GM18909 (cell line): Measurements from ENCODE around the gene SLC26A11.
"Not testable (repeated sequence)": the region's sequence is repeated elsewhere in the genome, so short reads cannot be mapped to it uniquely, and the experiment has no call there.

ENCODE experiments used
- ATAC-seq: cut with Tn5 transposase; IDR thresholded peaks from one replicate; pipeline ENCODE4 v1.9.1; 2021; ENCODE audit warnings: mild to moderate bottlenecking; ENCODE audit not compliant: unreplicated experiment, poor library complexity

The SLC26A11 gene

DNA sequence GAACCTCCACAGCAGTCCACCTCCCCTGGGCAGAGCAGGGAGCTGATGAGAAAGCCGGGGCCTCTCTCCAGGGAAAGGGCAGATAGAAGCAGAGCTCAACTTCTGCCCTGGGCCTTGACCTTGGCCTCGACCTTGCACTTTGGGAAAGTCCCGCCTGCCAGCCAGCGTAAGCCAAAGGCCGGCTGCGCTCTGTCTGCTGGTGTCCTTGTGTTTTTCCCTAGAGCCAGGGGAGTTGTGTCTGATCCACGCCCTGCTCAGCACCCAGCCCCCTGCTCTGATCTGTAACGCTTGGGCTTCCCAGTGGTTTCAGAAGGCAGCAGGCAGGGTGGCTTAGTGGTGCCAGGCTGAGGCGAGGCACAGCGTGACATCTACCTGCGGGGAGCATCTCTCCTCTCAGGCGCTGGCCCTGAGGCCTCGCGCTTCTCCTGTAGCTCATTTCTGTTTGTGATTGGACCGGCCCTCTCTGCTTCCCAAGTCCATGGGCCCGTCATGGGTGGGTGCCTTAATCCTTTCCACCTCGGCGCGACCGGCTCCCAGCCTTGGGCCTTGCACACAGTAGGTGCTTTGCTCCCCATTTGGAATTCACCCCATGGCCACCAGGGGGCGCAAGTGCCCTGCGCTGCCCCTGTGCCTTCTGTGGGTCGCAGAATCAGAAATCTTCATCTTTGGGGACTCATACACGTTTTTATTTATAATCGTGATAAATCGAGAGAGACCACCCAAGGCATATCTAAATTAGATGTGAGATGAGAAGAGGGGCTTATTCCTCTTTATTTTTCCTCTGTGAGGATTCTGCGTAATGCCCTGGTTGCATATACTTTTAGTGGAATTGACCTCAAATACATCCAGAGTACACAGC lies 24.3 kb upstream of the SLC26A11 start:
- ATAC-seq: no peak

DNA sequence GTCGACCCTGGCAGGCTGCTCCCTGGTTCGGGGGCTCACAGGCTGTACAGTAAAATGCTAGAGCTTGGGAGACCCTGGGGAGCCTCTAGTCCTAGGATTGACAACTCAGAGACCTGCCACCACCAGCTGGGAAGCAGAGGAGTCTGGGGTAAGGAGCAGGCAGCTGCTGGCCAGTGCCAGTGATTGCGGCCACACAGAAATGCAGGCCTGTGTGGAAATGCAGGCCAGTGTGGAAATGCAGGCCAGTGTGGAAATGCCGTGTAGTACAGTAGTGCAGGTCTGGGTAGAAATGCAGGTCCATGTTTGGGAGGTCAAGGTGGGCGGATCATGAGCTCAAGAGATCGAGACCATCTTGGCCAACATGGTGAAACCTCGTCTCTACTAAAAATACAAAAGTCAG lies 23.6 kb upstream of the SLC26A11 start:
- no peak for ATAC-seq

DNA sequence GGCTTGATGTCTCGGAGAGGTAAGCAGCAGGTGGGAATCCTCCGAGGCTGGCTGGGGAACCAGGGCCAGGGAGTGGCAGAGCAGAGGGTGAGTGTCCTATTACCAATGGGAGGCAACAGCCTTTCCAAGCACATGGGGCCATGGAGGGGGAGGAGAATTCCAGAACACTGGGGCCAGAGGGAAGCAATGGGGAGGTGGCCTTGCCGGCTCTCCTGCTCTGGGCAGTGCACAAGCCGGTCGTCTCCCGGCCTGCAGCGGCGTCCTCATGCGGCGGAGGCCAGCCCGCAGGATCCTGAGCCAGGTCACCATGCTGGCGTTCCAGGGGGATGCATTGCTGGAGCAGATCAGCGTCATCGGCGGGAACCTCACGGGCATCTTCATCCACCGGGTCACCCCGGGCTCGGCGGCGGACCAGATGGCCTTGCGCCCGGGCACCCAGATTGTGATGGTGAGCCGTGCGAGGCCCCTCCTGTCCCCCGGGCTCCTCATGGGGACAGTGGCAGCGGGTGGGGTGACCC lies 22.0 kb upstream of the SLC26A11 start:
- no peak for ATAC-seq

DNA sequence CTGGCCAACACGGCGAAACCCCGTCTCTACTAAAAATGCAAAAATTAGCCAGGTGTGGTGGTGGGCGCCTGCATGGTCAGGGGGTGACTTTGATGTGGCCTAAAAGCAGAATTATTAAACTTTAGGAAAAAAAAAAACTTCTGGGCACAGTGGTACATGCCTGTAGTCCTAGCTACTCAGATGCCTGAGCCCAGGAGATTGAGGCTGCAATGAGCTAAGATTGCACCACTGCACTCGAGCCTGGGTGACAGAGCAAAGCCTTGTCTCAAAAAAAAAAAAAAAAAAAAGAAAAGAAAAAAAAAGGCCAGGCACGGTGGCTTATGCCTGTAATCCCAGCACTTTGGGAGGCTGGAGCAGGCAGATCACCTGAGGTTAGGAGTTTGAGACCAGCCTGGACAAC lies 20.9 kb upstream of the SLC26A11 start:
- not testable (repeated sequence) for ATAC-seq

DNA sequence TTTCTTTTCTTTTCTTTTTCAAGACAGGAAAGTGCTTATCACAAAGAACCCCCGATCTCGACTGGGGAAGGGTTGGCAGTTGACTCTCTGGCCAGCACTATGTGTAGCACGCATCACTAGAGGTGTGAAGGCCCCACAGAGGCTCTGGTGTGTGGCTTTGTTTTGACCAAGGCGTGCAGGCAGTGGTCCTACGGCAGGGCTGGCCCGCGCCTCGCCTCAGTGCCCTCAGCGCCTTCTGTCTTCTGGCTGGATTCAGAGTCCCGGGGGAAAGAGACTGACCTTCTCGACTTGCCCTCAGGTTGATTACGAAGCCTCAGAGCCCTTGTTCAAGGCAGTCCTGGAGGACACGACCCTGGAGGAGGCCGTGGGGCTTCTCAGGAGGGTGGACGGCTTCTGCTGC lies 18.8 kb upstream of the SLC26A11 start:
- ATAC-seq: no peak

DNA sequence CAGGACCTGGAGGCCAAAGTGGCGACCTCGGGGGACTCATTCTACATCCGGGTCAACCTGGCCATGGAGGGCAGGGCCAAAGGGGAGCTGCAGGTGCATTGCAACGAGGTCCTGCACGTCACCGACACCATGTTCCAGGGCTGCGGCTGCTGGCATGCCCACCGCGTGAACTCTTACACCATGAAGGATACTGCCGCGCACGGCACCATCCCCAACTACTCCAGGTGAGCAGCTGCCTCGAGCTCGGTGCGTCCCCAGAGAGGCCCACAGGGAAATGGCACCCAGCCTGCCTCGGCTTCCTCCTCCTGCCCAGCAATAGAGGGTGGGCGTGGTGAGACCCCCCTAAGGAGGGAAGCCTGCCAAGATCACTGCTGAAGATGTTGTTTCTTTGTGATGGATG lies 18.0 kb upstream of the SLC26A11 start:
- ATAC-seq: no peak

DNA sequence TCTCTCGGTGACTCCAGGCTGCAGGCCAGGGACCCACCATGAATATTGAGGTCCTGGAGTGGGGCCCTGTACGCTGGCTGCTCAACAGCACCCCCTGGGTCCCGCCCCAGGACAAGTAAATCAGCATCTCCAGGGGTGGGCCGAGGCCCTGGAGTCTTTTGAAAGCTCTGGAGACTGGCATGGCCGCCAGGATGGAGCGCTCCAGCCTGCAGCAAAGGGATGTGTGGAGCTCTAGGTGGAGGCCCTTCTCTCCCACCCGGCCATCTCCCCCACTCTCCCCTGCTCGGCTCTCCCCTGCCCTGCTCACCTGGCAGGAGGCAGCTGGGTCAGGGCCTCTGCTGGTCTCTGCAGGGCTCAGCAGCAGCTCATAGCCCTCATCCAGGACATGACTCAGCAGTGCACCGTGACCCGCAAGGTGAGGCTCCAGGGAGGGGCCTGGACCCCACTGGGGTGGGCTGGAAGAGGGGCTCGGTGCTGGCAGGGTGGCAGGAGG lies 16.7 kb upstream of the SLC26A11 start:
- ATAC-seq: no peak

GRCh38 chr17:80204626-80205468 lies 15.4 kb upstream of the SLC26A11 start:
- ATAC-seq: no peak

DNA sequence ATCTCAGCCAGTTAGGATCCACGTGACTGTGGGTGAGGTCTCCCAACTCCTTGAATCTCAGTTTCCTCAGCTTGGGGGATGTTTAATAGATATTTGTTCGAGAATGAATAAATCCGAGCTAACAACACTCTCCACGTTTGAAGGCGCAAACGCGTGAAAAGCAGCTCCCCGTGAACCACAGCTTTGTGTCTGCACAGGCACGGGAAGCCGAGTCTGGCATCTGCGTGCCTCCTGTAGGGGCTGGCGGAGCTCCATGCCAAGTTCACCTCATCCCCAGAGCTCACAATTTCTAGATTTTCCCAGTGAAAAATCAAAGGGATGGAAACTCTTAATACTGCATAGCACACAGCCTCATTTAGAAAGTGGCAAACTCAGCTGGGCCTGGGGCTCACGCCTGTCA lies 14.4 kb upstream of the SLC26A11 start:
- ATAC-seq: no peak

DNA sequence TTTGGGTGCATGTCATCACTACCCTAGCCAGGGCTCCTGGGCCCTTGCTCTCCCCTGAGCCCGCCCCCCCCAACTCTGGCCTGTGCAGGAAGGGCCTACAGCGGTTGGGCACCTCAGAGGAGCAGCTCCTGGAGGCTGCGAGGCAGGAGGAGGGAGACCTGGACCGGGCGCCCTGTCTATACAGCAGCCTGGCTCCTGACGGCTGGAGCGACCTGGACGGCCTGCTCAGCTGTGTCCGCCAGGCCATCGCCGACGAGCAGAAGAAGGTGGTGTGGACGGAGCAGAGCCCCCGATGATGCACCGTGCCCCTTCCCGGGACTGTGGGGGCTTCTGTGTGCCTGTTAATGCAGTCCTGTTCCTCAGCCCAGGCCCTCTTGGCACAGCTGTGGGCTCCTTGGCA lies 12.2 kb upstream of the SLC26A11 start:
- no peak for ATAC-seq

- no peak for ATAC-seq
Observed at GRCh38 chr17:80209765-80210164, 10.5 kb upstream of the SLC26A11 start.

DNA sequence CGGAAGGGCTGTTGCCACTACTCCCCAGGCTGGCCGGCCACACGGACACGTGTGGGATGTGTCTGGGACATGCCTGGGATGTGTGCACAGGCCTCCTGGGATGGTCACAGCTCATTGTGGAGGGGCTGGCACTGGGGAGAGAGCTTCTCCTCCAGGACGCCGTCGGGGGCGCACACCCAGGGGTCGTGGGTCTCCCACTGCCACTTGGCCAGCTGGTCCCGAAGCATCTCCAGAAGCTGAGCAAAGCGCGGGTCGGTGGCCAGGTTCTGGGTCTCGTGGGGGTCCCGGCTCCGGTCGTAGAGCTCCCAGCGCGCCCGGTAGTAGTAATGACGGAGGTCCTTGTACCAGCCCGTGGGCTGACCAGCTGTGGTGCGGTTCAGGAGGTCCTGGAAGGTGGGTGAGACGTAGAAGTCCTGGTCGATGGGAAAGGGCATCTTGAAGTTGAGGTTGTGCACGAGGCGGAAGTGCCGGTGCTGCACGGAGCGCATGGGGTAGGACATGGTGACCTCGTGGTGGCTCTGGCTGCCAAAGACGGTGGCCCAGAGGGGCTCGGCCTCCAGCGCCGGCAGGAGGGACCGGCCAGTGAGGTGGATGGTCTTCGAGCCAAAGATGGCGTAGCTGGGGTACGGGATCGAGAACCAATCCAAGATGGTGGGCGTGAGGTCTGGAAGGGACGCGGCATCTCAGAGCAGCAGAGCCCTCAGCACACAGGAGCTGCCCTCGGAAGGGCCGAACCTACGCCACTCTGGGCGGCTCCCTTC lies 9.7 kb upstream of the SLC26A11 start:
- no peak for ATAC-seq

DNA sequence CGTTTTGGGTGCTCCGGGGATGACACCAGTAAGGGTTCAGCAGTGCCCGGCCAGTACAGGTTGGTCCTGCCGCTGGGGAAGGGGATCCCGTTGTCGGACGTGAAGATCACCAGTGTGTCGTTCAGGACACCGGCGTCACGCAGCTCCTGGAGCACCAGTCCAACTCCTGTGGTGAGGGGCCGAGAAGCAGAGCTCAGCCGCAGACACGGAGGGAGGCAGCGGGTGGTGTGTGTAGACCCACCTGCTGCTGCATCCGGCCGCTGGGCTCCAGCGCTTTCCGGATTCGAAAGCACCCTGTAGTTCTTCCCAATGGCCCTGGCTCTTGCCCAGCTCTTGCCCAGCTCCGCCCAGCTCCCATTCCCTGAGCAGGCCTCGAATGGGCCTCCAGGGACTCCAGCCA lies 8.1 kb upstream of the SLC26A11 start:
- ATAC-seq: no peak

DNA sequence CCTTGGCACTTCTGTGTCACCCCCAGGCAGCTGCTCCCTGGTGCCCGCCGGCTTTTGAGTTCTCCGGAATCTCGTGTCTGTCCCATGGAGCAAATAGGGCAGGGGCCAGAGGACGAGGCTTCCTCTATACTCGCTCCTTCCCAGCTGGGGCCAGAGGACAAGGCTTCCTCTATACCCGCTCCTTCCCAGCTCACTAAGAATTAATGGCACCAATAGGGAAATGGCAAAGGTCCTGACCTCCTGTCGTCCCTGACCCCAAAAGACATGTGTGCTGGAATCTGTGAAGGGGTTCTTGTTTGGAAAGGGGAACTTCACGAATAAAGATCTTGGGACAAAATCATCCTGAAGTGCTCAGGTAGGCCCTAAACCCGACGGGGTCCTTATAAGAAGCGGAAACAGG lies 7.7 kb upstream of the SLC26A11 start:
- ATAC-seq: no peak

DNA sequence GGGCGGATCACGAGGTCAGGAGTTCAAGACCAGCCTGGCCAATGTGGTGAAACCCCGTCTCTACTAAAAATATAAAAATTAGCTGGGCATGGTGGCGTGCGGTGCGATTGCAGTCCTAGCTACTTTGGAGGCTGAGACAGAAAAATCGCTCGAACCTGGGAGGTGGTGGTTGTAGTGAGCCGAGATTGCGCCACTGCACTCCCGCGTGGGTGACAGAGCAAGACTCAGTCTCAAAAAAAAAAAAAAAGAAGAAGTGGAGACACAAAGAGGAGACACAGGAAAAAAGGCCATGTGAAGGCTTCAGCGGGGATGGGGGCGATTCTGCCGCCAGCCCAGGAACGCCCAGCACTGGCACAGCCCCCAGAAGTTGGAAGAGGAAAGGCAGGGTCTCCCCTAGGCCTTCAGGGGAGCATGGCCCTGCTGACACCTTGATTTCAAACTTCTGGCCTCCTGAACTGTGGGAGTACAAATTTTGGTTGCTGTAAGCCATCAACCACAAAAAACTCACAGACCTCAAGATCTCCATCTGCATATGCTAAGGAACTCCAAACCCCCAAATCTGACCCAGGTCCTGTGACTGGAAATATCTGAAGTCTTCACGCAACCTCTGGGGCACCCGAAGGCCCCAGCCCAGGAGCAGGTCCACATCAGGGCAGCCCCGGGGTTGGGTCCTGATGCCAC lies 7.1 kb upstream of the SLC26A11 start:
- ATAC-seq: no peak

DNA sequence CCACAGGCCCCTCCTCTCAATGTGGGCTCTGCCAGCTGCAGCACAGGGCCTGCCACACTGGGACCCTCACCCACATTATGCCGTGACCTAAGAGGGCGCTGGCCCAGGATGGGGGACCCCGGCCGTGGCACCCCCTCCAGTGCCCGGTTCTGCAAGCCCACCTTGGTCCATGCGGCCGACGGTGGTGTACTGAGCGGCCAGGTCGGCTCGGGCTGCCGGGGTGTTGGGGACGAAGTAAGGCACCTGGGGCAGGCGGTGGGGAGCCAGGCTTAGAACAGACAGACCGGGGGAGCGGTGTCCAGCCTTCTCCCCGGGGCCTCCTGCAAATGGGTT lies 6.6 kb upstream of the SLC26A11 start:
- ATAC-seq: no peak

DNA sequence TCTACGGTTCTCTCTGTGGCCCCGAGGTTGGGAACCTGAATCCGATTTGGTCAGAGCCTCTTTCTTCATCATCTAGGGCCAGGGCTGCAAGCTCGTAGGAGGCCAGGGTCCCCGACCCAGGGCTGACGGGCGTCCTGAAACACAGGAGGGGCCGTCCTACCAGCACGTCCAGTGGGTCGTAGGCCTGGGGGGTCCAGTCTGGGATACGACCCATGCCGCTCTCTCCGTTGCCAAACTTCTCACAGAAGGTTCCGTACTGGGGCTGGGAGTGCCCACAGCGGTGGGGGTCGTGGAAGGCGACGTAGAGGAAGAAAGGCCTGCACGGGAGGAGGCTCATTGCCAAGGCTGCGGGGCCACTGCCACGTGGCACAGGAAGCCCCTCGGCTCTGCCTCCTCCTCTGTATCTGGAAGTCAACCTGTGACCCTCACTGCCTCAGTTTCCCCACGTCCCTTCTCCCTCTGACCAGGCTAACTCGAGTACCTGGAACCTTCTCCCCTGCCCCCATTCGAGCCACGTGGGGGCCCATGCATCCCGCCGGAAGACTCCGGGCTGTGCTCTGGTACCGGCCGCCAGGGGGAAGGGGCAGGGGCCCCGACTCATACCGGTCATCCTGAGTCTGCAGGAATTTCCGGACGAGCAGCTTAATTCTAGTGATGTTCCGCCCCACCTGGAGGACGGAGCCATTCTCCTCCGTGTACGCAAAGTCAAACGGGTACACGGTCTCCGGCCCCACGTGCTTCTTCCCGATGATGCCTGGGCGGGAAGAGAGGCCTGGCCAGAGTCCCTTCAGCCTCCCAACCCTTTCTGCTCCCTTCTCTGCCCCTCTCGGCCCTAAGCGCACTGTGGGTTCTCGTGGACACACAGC lies 6.0 kb upstream of the SLC26A11 start:
- ATAC-seq: no peak

DNA sequence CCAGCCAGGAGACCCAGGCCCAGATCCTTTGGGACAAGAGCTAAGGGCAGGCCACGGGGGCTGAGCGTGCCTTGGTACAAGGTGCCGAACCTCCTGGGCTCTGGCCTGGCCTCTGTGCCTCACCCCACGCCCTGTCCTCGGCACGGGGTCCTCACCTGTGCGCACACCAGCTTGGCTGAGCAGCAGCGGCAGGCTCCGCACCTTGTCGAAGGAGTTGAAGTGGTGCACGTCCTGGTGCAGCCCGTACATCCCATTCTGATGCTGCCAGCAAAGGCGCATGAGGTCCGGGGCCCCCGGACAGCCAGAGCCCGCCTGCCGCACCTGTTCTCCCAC lies 5.4 kb upstream of the SLC26A11 start:
- ATAC-seq: no peak
